MCF 10A (cell line): ENCODE data around the gene CALHM2. TPM values are rescaled to one million over a fixed set of nuclear protein-coding genes. Genes with fewer than 3 reads are reported as not detected.

Experiments used
- BruUV-seq: library from RNA; stranded (reverse); fragments of 400-500 nt; replicated peaks from 2 replicates; lab custom pipeline; 2021; lab: Mats Ljungman, UMichigan
- CTCF ChIA-PET: fragments of 300-600 bp; sonication (Branson Sonifier 250); formaldehyde crosslinking; extraction: SDS; loops from one replicate; lab custom pipeline; 2021; ENCODE audit warnings: antibody characterized with exemption, inconsistent platforms; lab: Yijun Ruan, JAX
- POLR2A ChIA-PET: fragments of 300-600, 350-650 bp; sonication (Branson Sonifier 250); formaldehyde crosslinking; extraction: SDS; loops from one replicate; lab custom pipeline; 2020; ENCODE audit warnings: antibody characterized with exemption, inconsistent platforms; lab: Yijun Ruan, JAX
- DNase-seq: peaks from one replicate; pipeline ENCODE4 v3.0.0-alpha.2; 2018; ENCODE audit not compliant: unreplicated experiment
- H3K27ac Mint-ChIP-seq: one replicate; pipeline ENCODE4 v1.8.0; 2022; ENCODE audit warnings: mild to moderate bottlenecking, low read depth, mixed read lengths; ENCODE audit not compliant: unreplicated experiment
- H3K27me3 Mint-ChIP-seq: one replicate; pipeline ENCODE4 v1.8.0; 2022; ENCODE audit warnings: mixed read lengths; ENCODE audit not compliant: insufficient read depth, unreplicated experiment
- H3K36me3 Mint-ChIP-seq: one replicate; pipeline ENCODE4 v1.8.0; 2022; ENCODE audit warnings: mild to moderate bottlenecking, moderate library complexity, mixed read lengths; ENCODE audit not compliant: insufficient read depth, unreplicated experiment
- H3K4me1 Mint-ChIP-seq: one replicate; pipeline ENCODE4 v1.8.0; 2022; ENCODE audit warnings: mixed read lengths; ENCODE audit not compliant: insufficient read depth, unreplicated experiment
- H3K4me3 Mint-ChIP-seq: one replicate; pipeline ENCODE4 v1.8.0; 2022; ENCODE audit warnings: mild to moderate bottlenecking, moderate library complexity, mixed read lengths; ENCODE audit not compliant: unreplicated experiment
- H3K9me3 Mint-ChIP-seq: one replicate; pipeline ENCODE4 v1.8.0; 2022; ENCODE audit warnings: mixed read lengths; ENCODE audit not compliant: unreplicated experiment
- intact Hi-C: fragments of 100-400 bp; cut with micrococcal nuclease; formaldehyde crosslinking; loops from 2 replicates; pipeline ENCODE4 v1.14.1; 2022
- total RNA-seq: library from RNA; stranded (reverse); gene quantifications from 2 replicates; pipeline ENCODE4 v1.2.3, GENCODE V29; 2022
- TF ChIP-seq, protein P1 (sequence below): fragments of 200-600 bp; IDR thresholded peaks from one replicate; pipeline ENCODE4 v1.8.0; 2022; ENCODE audit warnings: antibody characterized with exemption, mild to moderate bottlenecking; ENCODE audit not compliant: unreplicated experiment

CALHM2 gene
- total RNA-seq, 1 experiment from 2014 or later: 4.2 TPM

DNA sequence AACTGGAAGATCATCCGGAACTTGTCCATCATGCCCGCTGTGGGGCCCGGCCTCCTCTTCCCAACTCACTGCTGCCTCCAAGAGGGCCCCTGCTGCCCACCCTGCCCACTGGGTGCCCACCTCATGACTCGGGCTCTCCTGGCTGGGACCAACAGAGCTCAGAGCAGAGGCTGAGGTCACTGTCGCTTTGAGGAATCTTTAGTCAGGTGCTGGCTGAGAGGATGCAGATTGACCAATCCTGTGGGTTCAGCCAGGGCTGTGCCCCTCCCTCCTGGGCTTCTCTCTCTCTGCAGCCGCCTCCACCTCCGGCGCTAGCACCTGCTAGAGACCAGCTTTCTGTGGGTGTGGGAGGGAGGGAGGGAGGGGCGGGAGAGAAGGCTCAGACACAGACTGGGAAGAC, 6.5 kb upstream of the CALHM2 start, which contains the start of gene CALHM1:
TSS of gene CALHM1 (minus strand) at position 181 of the 400 bp plus-strand sequence. CDS start at position 32, 149 bp downstream.
- intact Hi-C loops: no loop called here
- Mint-ChIP-seq H3K27me3 (peaks cover 6% of the 10 kb centered on the region), H3K4me3 (no peak within 1 kb of the TSS), H3K4me1 (no peaks in the 10 kb centered on the region), H3K27ac (no peak within 1 kb of the TSS), H3K9me3 (no peaks in the 10 kb centered on the region), H3K36me3 (peaks cover 6% of the 10 kb centered on the region)
- TF ChIP-seq, protein P1, sequence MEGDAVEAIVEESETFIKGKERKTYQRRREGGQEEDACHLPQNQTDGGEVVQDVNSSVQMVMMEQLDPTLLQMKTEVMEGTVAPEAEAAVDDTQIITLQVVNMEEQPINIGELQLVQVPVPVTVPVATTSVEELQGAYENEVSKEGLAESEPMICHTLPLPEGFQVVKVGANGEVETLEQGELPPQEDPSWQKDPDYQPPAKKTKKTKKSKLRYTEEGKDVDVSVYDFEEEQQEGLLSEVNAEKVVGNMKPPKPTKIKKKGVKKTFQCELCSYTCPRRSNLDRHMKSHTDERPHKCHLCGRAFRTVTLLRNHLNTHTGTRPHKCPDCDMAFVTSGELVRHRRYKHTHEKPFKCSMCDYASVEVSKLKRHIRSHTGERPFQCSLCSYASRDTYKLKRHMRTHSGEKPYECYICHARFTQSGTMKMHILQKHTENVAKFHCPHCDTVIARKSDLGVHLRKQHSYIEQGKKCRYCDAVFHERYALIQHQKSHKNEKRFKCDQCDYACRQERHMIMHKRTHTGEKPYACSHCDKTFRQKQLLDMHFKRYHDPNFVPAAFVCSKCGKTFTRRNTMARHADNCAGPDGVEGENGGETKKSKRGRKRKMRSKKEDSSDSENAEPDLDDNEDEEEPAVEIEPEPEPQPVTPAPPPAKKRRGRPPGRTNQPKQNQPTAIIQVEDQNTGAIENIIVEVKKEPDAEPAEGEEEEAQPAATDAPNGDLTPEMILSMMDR: no peak
- DNase-seq: no peak
- ChIA-PET POLR2A (no interaction called here), CTCF (no interaction called here)
- BruUV-seq: no TSS peak

- Mint-ChIP-seq H3K4me3 (no peak overlapping the region), H3K36me3 (peaks cover 6% of the 10 kb centered on the region), H3K27me3 (no peaks in the 10 kb centered on the region), H3K27ac (no peak overlapping the region), H3K9me3 (no peaks in the 10 kb centered on the region), H3K4me1 (no peaks in the 10 kb centered on the region)
- no peak for DNase-seq
- TF ChIP-seq, protein P1: no peak
- no TSS peak for BruUV-seq
- intact Hi-C loops: no loop called here
- ChIA-PET CTCF (no interaction called here), POLR2A (no interaction called here)
These were observed 5.9 kb upstream of the CALHM2 start for GRCh38 chr10:103457896-103458583.

GRCh38 chr10:103457176-103457712, 5.1 kb upstream of the CALHM2 start:
- POLR2A ChIA-PET: no interaction called here
- CTCF ChIA-PET: interaction anchor here (0.7 kb wide), 1 partner anchor 11 kb away, joined by 3 read pairs; no protein-coding TSS in a partner anchor
- Mint-ChIP-seq H3K27me3 (no peaks in the 10 kb centered on the region), H3K4me1 (no peaks in the 10 kb centered on the region), H3K9me3 (no peaks in the 10 kb centered on the region), H3K27ac (no peak overlapping the region), H3K4me3 (no peak overlapping the region), H3K36me3 (peaks cover 7% of the 10 kb centered on the region)
- TF ChIP-seq, protein P1: no peak
- intact Hi-C loops: no loop called here
- no TSS peak for BruUV-seq
- DNase-seq: no peak

DNA sequence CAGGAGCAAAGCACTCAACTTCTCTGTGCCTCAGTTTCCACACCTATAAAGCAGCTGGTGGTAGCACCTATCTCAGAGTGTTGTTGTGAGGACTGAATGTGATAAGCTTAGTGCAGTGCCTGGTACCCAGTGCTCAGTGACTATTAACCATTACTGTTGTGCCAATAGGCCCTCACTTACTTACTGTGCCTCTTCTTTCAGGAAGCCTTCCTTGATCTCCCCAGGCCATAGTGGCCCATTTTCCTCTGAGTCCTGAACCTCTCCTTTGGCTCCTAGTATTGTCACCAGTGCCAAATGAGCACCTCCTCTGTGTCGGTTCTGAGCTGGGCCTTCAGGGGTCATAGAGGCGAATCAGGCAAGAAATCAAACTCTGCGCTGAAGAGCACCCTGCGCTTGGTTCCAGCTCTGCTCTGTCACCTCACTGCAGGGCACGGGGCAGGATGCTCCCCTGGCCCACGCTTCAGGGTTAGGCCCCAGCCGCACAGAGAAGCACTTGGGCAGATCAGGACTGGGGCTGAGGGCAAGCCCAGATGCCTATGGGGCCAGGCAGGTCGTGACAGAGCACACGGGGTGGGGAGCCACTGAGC, 4.0 kb upstream of the CALHM2 start:
- BruUV-seq: no TSS peak
- DNase-seq: no peak
- TF ChIP-seq, protein P1: no peak
- intact Hi-C loops: no loop called here
- H3K27me3 Mint-ChIP-seq: no peaks in the 10 kb centered on the region
- H3K27ac Mint-ChIP-seq: no peak overlapping the region
- H3K9me3 Mint-ChIP-seq: no peaks in the 10 kb centered on the region
- H3K4me1 Mint-ChIP-seq: peaks cover 5% of the 10 kb centered on the region
- CTCF ChIA-PET: interaction anchor here (0.9 to 2.0 kb wide), 3 partner anchors 30 to 39 kb away, joined by 3 to 6 read pairs (median 3); no protein-coding TSS in a partner anchor
- H3K36me3 Mint-ChIP-seq: peaks cover 10% of the 10 kb centered on the region
- POLR2A ChIA-PET: no interaction called here
- no peak overlapping the region for H3K4me3 Mint-ChIP-seq
